ENCODE results near the gene ZNF862. TPM values are rescaled to one million over a fixed set of nuclear protein-coding genes. Genes with fewer than 3 reads are reported as not detected.
A peak's percentile ranks its signal among the peaks of the same experiment; 100 is the strongest.

ZNF862 gene
- total and polyA plus RNA-seq, 2 donors (not counting 3 experiments of a cell fraction or from before 2014, with no cell fraction given) = 10.8 to 14.7 TPM

DNA sequence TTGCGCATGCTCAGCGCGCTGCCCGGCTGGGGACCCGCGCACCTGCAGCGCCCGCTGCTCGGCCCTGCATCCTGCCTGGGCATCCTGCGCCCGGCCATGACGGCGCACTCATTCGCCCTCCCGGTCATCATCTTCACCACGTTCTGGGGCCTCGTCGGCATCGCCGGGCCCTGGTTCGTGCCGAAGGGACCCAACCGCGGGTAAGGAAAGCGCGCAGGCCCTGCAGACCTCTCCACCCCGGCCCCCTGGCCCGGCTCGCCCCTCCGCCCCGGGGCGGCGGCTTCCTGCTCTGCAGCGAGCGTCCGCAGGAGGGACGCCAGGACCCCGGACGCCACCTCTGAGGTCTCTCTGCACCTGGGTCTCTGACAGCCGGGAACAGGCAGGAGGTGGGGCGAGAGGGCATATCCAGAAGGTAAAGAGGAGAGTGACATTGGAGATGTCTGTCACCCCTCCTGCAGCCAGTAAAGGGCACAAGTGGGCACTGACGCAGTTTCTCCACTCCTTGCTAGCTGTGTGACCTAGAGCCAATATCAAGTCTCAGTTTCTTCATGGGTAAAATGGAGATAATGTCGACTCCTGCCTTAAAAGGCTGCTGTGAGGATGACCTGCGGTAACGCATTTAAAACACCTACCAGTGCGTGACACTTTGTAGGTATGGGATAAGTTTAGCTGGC lies 35.9 kb downstream of the ZNF862 start:
- H3K27ac ChIP-seq (ENCODE audit: insufficient read depth, low read depth, low read length) = no peak overlapping the region
- H3K36me3 ChIP-seq (ENCODE audit: control insufficient read depth in 2 of 2, extremely low read depth in 1 of 2, insufficient read depth in 2 of 2, low read length in 2 of 2) = no peaks in the 10 kb centered on the region
- H3K4me3 ChIP-seq (replicated peaks in 1 of 3; ENCODE audit: insufficient read depth in 1 of 3, low read depth in 1 of 3, low read length in 3 of 3) = peak overlapping the region; percentile 34 to 65 (median 48)
- H3K9me3 ChIP-seq (replicated peaks; ENCODE audit: control insufficient read depth, insufficient read depth, low read length) = no peaks in the 10 kb centered on the region
- CTCF ChIA-PET = no interaction called here
- H4K20me1 ChIP-seq (replicated peaks; ENCODE audit: control insufficient read depth, extremely low read depth, insufficient read depth, low read length) = no peaks in the 10 kb centered on the region
- POLR2A ChIA-PET = no interaction called here
- intact Hi-C loops (cut with micrococcal nuclease) (loop anchor here (1.0 to 5.0 kb wide), 2 partner anchors 36 to 97 kb away; partner anchors contain the start of gene ZNF862), dilution Hi-C loops (cut with MboI; ENCODE audit: extremely low pct_ligation_motif_present, low sequenced_read_pairs) (no loop called here)
- no peaks in the 10 kb centered on the region for H3K79me2 ChIP-seq (ENCODE audit: control insufficient read depth, insufficient read depth, low read length)
- TF ChIP-seq, protein P1, sequence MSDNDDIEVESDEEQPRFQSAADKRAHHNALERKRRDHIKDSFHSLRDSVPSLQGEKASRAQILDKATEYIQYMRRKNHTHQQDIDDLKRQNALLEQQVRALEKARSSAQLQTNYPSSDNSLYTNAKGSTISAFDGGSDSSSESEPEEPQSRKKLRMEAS (IDR thresholded peaks at IDR 0.05; ENCODE audit: insufficient read depth, insufficient read length) = no peak
- TF ChIP-seq POLR2AphosphoS5 (IDR thresholded peaks at IDR 0.05; ENCODE audit: insufficient read depth, low read depth, low read length) = peak; percentile 41
- no peaks in the 10 kb centered on the region for H3K27me3 ChIP-seq (ENCODE audit: control insufficient read depth in 2 of 2, insufficient read depth in 2 of 2, low read length in 2 of 2)
- peak overlapping the region; percentile 29 for H3K4me2 ChIP-seq (ENCODE audit: insufficient read depth, low read length)
- FAIRE-seq (no peak), DNase-seq (ENCODE audit: low read depth, low spot score) (no peak)
- H2AFZ ChIP-seq (ENCODE audit: low read depth, low read length) = peak overlapping the region; percentile 94
- no peaks in the 10 kb centered on the region for H3K9me1 ChIP-seq (replicated peaks; ENCODE audit: control insufficient read depth, extremely low read depth, insufficient read depth, low read length)
- H3K4me1 ChIP-seq (ENCODE audit: control insufficient read depth, extremely low read depth, insufficient read depth, low read length) = peaks cover 13% of the 10 kb centered on the region
- peak overlapping the region; percentile 84 for H3K9ac ChIP-seq (replicated peaks; ENCODE audit: extremely low read depth, insufficient read depth, low read length)
- BruUV-seq (replicated peaks) = no TSS peak

- Histone ChIP-seq H3K4me2 (ENCODE audit: insufficient read depth, low read length) (peak overlapping the region; percentile 29), H3K27me3 (ENCODE audit: control insufficient read depth in 2 of 2, insufficient read depth in 2 of 2, low read length in 2 of 2) (no peaks in the 10 kb centered on the region), H2AFZ (ENCODE audit: low read depth, low read length) (no peak overlapping the region), H3K4me1 (ENCODE audit: control insufficient read depth, extremely low read depth, insufficient read depth, low read length) (peaks cover 13% of the 10 kb centered on the region), H3K9ac (replicated peaks; ENCODE audit: extremely low read depth, insufficient read depth, low read length) (no peak overlapping the region), H3K79me2 (ENCODE audit: control insufficient read depth, insufficient read depth, low read length) (no peaks in the 10 kb centered on the region), H3K27ac (ENCODE audit: insufficient read depth, low read depth, low read length) (no peak overlapping the region), H4K20me1 (replicated peaks; ENCODE audit: control insufficient read depth, extremely low read depth, insufficient read depth, low read length) (no peaks in the 10 kb centered on the region), H3K9me1 (replicated peaks; ENCODE audit: control insufficient read depth, extremely low read depth, insufficient read depth, low read length) (no peaks in the 10 kb centered on the region), H3K36me3 (ENCODE audit: control insufficient read depth in 2 of 2, extremely low read depth in 1 of 2, insufficient read depth in 2 of 2, low read length in 2 of 2) (no peaks in the 10 kb centered on the region), H3K4me3 (replicated peaks in 1 of 3; ENCODE audit: insufficient read depth in 1 of 3, low read depth in 1 of 3, low read length in 3 of 3) (no peak overlapping the region), H3K9me3 (replicated peaks; ENCODE audit: control insufficient read depth, insufficient read depth, low read length) (no peaks in the 10 kb centered on the region)
- no TSS peak for BruUV-seq (replicated peaks)
- ChIA-PET POLR2A (no interaction called here), CTCF (no interaction called here)
- FAIRE-seq (no peak), DNase-seq (ENCODE audit: low read depth, low spot score) (no peak)
- dilution Hi-C loops (cut with MboI; ENCODE audit: extremely low pct_ligation_motif_present, low sequenced_read_pairs) = no loop called here
- intact Hi-C loops (cut with micrococcal nuclease) = loop anchor here (5.0 kb wide), 1 partner anchor 97 kb away; no protein-coding TSS in a partner anchor
- TF ChIP-seq POLR2AphosphoS5 (IDR thresholded peaks at IDR 0.05; ENCODE audit: insufficient read depth, low read depth, low read length) (no peak), FOS (IDR thresholded peaks at IDR 0.05; ENCODE audit: borderline replicate concordance, insufficient read depth, low read length) (no peak), JUN (IDR thresholded peaks at IDR 0.05; ENCODE audit: borderline replicate concordance, insufficient read depth, insufficient read length, low read depth) (no peak), MYC (IDR thresholded peaks at IDR 0.05; ENCODE audit: low read depth, low read length) (no peak), CTCF (IDR thresholded peaks at IDR 0.05; ENCODE audit: extremely low read depth in 1 of 2, insufficient read depth in 1 of 2, low read depth in 1 of 2, low read length in 2 of 2) (no peak), EZH2 (IDR thresholded peaks at IDR 0.05; ENCODE audit: borderline replicate concordance, low read depth, low read length, severe bottlenecking) (no peak), POLR2A (IDR thresholded peaks at IDR 0.05; ENCODE audit: low read depth, low read length) (no peak), GATA2 (IDR thresholded peaks at IDR 0.05; ENCODE audit: insufficient read depth, insufficient read length, low read depth, low read length) (no peak)
- TF ChIP-seq, protein P1 (IDR thresholded peaks at IDR 0.05; ENCODE audit: insufficient read depth, insufficient read length) = no peak
Observed at GRCh38 chr7:149874644-149875028, 36.5 kb downstream of the ZNF862 start.

Measured in endothelial cell of umbilical vein (primary cell).